Measurements from ENCODE around the gene GNAI1.
A peak's percentile ranks its signal among the peaks of the same experiment; 100 is the strongest.

Gene GNAI1

DNA sequence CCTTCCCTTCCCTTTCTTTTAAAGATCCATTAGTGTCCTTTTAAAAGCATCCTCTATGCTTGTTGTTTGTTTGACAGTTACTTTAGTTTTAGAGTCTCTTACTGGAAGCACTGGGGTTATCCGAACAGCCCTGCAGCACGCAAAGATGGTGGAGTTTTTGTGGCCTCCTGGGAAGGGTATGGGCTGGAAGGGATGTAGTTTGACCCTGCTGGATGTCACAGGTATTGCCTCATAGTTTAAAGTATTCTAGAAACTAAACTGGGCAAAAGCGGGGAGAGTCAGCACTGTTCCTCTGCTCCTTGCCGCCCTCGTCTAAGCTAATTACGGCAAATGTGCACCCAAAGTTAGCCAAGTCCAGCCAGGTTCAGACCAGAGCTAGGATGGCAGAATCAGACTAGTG is 35.8 kb upstream of the GNAI1 start:
- Histone ChIP-seq H3K9ac (ENCODE audit: low read depth, low read length, poor library complexity) (no peak overlapping the region), H3K4me2 (ENCODE audit: insufficient read depth, low read length, poor library complexity, severe bottlenecking) (no peak overlapping the region), H3K27ac (replicated peaks; ENCODE audit: low read length) (no peak overlapping the region), H2AFZ (ENCODE audit: low read length) (peak overlapping the region; percentile 47), H3K27me3 (ENCODE audit: control insufficient read depth in 3 of 3, insufficient read depth in 3 of 3, low read depth in 1 of 3, low read length in 3 of 3) (no peaks in the 10 kb centered on the region), H2BK15ac (ENCODE audit: low read length) (no peak overlapping the region), H3K79me1 (ENCODE audit: low read depth, low read length) (no peaks in the 10 kb centered on the region), H4K91ac (ENCODE audit: low read depth, low read length, poor library complexity) (no peak overlapping the region), H3K9me3 (replicated peaks in 1 of 2; ENCODE audit: control insufficient read depth in 2 of 2, insufficient read depth in 1 of 2, low read depth in 1 of 2, low read length in 2 of 2) (no peaks in the 10 kb centered on the region), H3K14ac (ENCODE audit: low read length) (no peak overlapping the region), H3K4ac (ENCODE audit: low read length) (no peak overlapping the region), H3K4me1 (ENCODE audit: control insufficient read depth in 2 of 2, insufficient read depth in 1 of 2, low read depth in 1 of 2, low read length in 2 of 2) (no peaks in the 10 kb centered on the region), H3K4me3 (ENCODE audit: low read length in 2 of 2) (no peak overlapping the region), H4K8ac (ENCODE audit: low read depth, low read length) (no peak overlapping the region), H3K36me3 (replicated peaks in 1 of 2; ENCODE audit: control insufficient read depth in 2 of 2, insufficient read depth in 2 of 2, low read length in 2 of 2) (no peaks in the 10 kb centered on the region), H2BK12ac (ENCODE audit: low read length) (no peak overlapping the region), H2BK120ac (ENCODE audit: low read depth, low read length) (no peak overlapping the region), H3K18ac (ENCODE audit: low read length) (no peak overlapping the region), H2BK5ac (ENCODE audit: low read length) (no peak overlapping the region), H3K23ac (ENCODE audit: low read depth, low read length, poor library complexity) (no peak overlapping the region), H2AK5ac (ENCODE audit: low read depth, low read length) (no peak overlapping the region)
- DNase-seq (ENCODE audit: low spot score): no peak
- no CpG with 5 or more reads among the region's 6 CpGs for WGBS, 2 donors (ENCODE audit: extremely low coverage in 2 of 2, insufficient read length in 2 of 2, insufficient replicate concordance in 1 of 2)

DNA sequence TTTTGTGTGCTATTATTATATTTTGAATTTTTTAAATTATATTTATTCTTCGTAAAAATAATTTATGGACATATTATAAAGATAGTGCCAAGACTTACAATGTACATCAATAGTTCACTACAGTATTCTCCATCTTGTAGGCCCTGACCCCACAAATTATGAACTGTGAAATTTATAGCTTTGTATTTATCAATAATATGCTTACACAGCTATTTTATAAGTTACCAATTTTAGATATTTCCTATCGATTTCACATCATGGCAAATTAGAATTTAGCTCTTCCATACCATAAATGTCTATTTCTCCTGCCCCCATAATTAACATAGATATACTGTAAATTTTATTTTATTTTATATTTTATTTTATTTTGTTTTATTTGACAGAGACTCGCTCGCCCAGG is 34.4 kb upstream of the GNAI1 start:
- Histone ChIP-seq H3K4me2 (ENCODE audit: insufficient read depth, low read length, poor library complexity, severe bottlenecking) (no peak overlapping the region), H3K9ac (ENCODE audit: low read depth, low read length, poor library complexity) (no peak overlapping the region), H3K14ac (ENCODE audit: low read length) (no peak overlapping the region), H2BK120ac (ENCODE audit: low read depth, low read length) (no peak overlapping the region), H3K79me1 (ENCODE audit: low read depth, low read length) (no peaks in the 10 kb centered on the region), H3K27ac (replicated peaks; ENCODE audit: low read length) (no peak overlapping the region), H3K4me1 (ENCODE audit: control insufficient read depth in 2 of 2, insufficient read depth in 1 of 2, low read depth in 1 of 2, low read length in 2 of 2) (no peaks in the 10 kb centered on the region), H3K4ac (ENCODE audit: low read length) (no peak overlapping the region), H3K9me3 (replicated peaks in 1 of 2; ENCODE audit: control insufficient read depth in 2 of 2, insufficient read depth in 1 of 2, low read depth in 1 of 2, low read length in 2 of 2) (no peaks in the 10 kb centered on the region), H2BK5ac (ENCODE audit: low read length) (no peak overlapping the region), H3K23ac (ENCODE audit: low read depth, low read length, poor library complexity) (no peak overlapping the region), H2BK12ac (ENCODE audit: low read length) (no peak overlapping the region), H3K4me3 (ENCODE audit: low read length in 2 of 2) (no peak overlapping the region), H2AK5ac (ENCODE audit: low read depth, low read length) (no peak overlapping the region), H3K36me3 (replicated peaks in 1 of 2; ENCODE audit: control insufficient read depth in 2 of 2, insufficient read depth in 2 of 2, low read length in 2 of 2) (no peaks in the 10 kb centered on the region), H4K91ac (ENCODE audit: low read depth, low read length, poor library complexity) (no peak overlapping the region), H4K8ac (ENCODE audit: low read depth, low read length) (no peak overlapping the region), H3K27me3 (ENCODE audit: control insufficient read depth in 3 of 3, insufficient read depth in 3 of 3, low read depth in 1 of 3, low read length in 3 of 3) (no peaks in the 10 kb centered on the region), H2AFZ (ENCODE audit: low read length) (no peak overlapping the region), H2BK15ac (ENCODE audit: low read length) (no peak overlapping the region), H3K18ac (ENCODE audit: low read length) (no peak overlapping the region)
- DNase-seq (ENCODE audit: low spot score): no peak
- no CpG with 5 or more reads among the region's 4 CpGs for WGBS, 2 donors (ENCODE audit: extremely low coverage in 2 of 2, insufficient read length in 2 of 2, insufficient replicate concordance in 1 of 2)

- no peak overlapping the region for H3K18ac ChIP-seq (ENCODE audit: low read length)
- H2BK5ac ChIP-seq (ENCODE audit: low read length): no peak overlapping the region
- no peak overlapping the region for H2BK12ac ChIP-seq (ENCODE audit: low read length)
- H2BK120ac ChIP-seq (ENCODE audit: low read depth, low read length): no peak overlapping the region
- no peaks in the 10 kb centered on the region for H3K79me1 ChIP-seq (ENCODE audit: low read depth, low read length)
- no peak overlapping the region for H2AFZ ChIP-seq (ENCODE audit: low read length)
- H3K23ac ChIP-seq (ENCODE audit: low read depth, low read length, poor library complexity): no peak overlapping the region
- H3K4ac ChIP-seq (ENCODE audit: low read length): no peak overlapping the region
- H3K27ac ChIP-seq (replicated peaks; ENCODE audit: low read length): no peak overlapping the region
- H3K27me3 ChIP-seq (ENCODE audit: control insufficient read depth in 3 of 3, insufficient read depth in 3 of 3, low read depth in 1 of 3, low read length in 3 of 3): no peaks in the 10 kb centered on the region
- H2BK15ac ChIP-seq (ENCODE audit: low read length): no peak overlapping the region
- no peak overlapping the region for H4K8ac ChIP-seq (ENCODE audit: low read depth, low read length)
- no peaks in the 10 kb centered on the region for H3K4me1 ChIP-seq (ENCODE audit: control insufficient read depth in 2 of 2, insufficient read depth in 1 of 2, low read depth in 1 of 2, low read length in 2 of 2)
- no peaks in the 10 kb centered on the region for H3K36me3 ChIP-seq (replicated peaks in 1 of 2; ENCODE audit: control insufficient read depth in 2 of 2, insufficient read depth in 2 of 2, low read length in 2 of 2)
- H3K4me3 ChIP-seq (ENCODE audit: low read length in 2 of 2): no peak overlapping the region
- H2AK5ac ChIP-seq (ENCODE audit: low read depth, low read length): no peak overlapping the region
- WGBS, 2 donors (ENCODE audit: extremely low coverage in 2 of 2, insufficient read length in 2 of 2, insufficient replicate concordance in 1 of 2): no CpG with 5 or more reads among the region's 3 CpGs
- no peak overlapping the region for H3K9ac ChIP-seq (ENCODE audit: low read depth, low read length, poor library complexity)
- H4K91ac ChIP-seq (ENCODE audit: low read depth, low read length, poor library complexity): no peak overlapping the region
- DNase-seq (ENCODE audit: low spot score): no peak
- H3K14ac ChIP-seq (ENCODE audit: low read length): no peak overlapping the region
- no peaks in the 10 kb centered on the region for H3K9me3 ChIP-seq (replicated peaks in 1 of 2; ENCODE audit: control insufficient read depth in 2 of 2, insufficient read depth in 1 of 2, low read depth in 1 of 2, low read length in 2 of 2)
- H3K4me2 ChIP-seq (ENCODE audit: insufficient read depth, low read length, poor library complexity, severe bottlenecking): no peak overlapping the region
Measured at GRCh38 chr7:80105701-80106408, 28.8 kb upstream of the GNAI1 start.

DNA sequence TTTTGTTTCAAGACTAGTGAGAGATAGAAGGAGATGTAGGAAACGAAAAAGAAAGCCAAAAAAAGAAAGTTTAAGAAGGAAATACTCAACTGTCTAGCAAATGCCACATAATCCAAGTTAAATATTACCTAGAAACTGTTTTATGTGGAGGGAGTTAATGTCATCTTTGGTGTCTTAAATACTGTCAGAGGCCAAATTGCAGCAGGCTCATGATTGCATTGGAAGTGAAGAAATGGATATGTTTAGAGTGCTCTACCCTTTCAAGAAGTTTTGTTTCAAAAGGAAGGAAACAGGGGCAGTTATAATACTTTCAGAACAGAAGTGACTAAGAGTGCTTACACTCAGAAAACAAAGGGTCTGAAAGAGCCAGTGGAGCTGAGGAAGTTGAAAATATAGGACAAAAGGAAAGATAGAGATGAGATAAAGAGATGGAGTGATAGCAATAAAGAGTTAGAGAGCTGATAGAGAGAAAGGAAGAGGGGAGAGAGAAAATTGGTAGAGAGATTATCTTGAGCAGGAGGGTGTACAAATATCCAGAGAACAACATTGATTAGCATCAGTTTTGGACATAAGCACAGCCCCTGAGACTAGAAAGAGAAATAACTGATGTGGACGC is 28.0 kb upstream of the GNAI1 start:
- Histone ChIP-seq H3K23ac (ENCODE audit: low read depth, low read length, poor library complexity) (no peak overlapping the region), H2BK12ac (ENCODE audit: low read length) (no peak overlapping the region), H3K4me2 (ENCODE audit: insufficient read depth, low read length, poor library complexity, severe bottlenecking) (no peak overlapping the region), H2BK15ac (ENCODE audit: low read length) (no peak overlapping the region), H3K9me3 (replicated peaks in 1 of 2; ENCODE audit: control insufficient read depth in 2 of 2, insufficient read depth in 1 of 2, low read depth in 1 of 2, low read length in 2 of 2) (no peaks in the 10 kb centered on the region), H3K36me3 (replicated peaks in 1 of 2; ENCODE audit: control insufficient read depth in 2 of 2, insufficient read depth in 2 of 2, low read length in 2 of 2) (no peaks in the 10 kb centered on the region), H3K4me3 (ENCODE audit: low read length in 2 of 2) (no peak overlapping the region), H3K4ac (ENCODE audit: low read length) (no peak overlapping the region), H3K27me3 (ENCODE audit: control insufficient read depth in 3 of 3, insufficient read depth in 3 of 3, low read depth in 1 of 3, low read length in 3 of 3) (no peaks in the 10 kb centered on the region), H2BK5ac (ENCODE audit: low read length) (no peak overlapping the region), H3K14ac (ENCODE audit: low read length) (no peak overlapping the region), H3K27ac (replicated peaks; ENCODE audit: low read length) (no peak overlapping the region), H2BK120ac (ENCODE audit: low read depth, low read length) (no peak overlapping the region), H2AK5ac (ENCODE audit: low read depth, low read length) (no peak overlapping the region), H3K18ac (ENCODE audit: low read length) (no peak overlapping the region), H3K79me1 (ENCODE audit: low read depth, low read length) (no peaks in the 10 kb centered on the region), H3K4me1 (ENCODE audit: control insufficient read depth in 2 of 2, insufficient read depth in 1 of 2, low read depth in 1 of 2, low read length in 2 of 2) (no peaks in the 10 kb centered on the region), H2AFZ (ENCODE audit: low read length) (peak overlapping the region; percentile 14), H4K91ac (ENCODE audit: low read depth, low read length, poor library complexity) (no peak overlapping the region), H4K8ac (ENCODE audit: low read depth, low read length) (no peak overlapping the region), H3K9ac (ENCODE audit: low read depth, low read length, poor library complexity) (no peak overlapping the region)
- no peak for DNase-seq (ENCODE audit: low spot score)
- no CpG with 5 or more reads among the region's 2 CpGs for WGBS, 2 donors (ENCODE audit: extremely low coverage in 2 of 2, insufficient read length in 2 of 2, insufficient replicate concordance in 1 of 2)
